Suprapubic skin (tissue), 4 donors: ENCODE measurements around the gene CCDC73. TPM values are rescaled to one million over a fixed set of nuclear protein-coding genes. Genes with fewer than 3 reads are reported as not detected.

Experiments used
- DNase-seq, 2 donors: peaks; one replicate each; pipeline ENCODE4 v3.0.0-alpha.2; 2019; ENCODE audit warnings: low spot score in 2 of 2
- H3K27ac ChIP-seq: fragments of 200-600 bp; sonication (generic); one replicate; pipeline ENCODE4 v1.5.1; 2019
- H3K27me3 ChIP-seq: fragments of 200-600 bp; sonication (generic); one replicate; pipeline ENCODE4 v1.5.1; 2019
- H3K36me3 ChIP-seq: fragments of 200-600 bp; sonication (generic); one replicate; pipeline ENCODE4 v1.5.1; 2019
- H3K4me1 ChIP-seq: fragments of 200-600 bp; sonication (generic); one replicate; pipeline ENCODE4 v1.5.1; 2019
- H3K4me3 ChIP-seq: fragments of 200-600 bp; sonication (generic); one replicate; pipeline ENCODE4 v1.5.1; 2019; ENCODE audit warnings: mild to moderate bottlenecking
- H3K9me3 ChIP-seq: fragments of 200-600 bp; sonication (generic); one replicate; pipeline ENCODE4 v1.5.1; 2019
- CTCF ChIP-seq, 2 donors: fragments of 200-600 bp in 1 of 2; fragments of 450-650 bp in 1 of 2; sonication (generic) in 1 of 2; IDR thresholded peaks; one replicate each; pipeline ENCODE4 v1.5.1; 2016 to 2019; ENCODE audit warnings: antibody characterized with exemption in 2 of 2, mild to moderate bottlenecking in 1 of 2, moderate library complexity in 1 of 2
- EP300 ChIP-seq: sonication (generic); formaldehyde crosslinking; IDR thresholded peaks from one replicate; pipeline ENCODE4 v1.6.1; 2017; ENCODE audit warnings: antibody characterized with exemption
- POLR2A ChIP-seq, 2 donors: fragments of 450-650 bp; IDR thresholded peaks; one replicate each; pipeline ENCODE4 v1.6.1; 2017; ENCODE audit warnings: antibody characterized with exemption in 2 of 2, mild to moderate bottlenecking in 2 of 2, moderate library complexity in 2 of 2
- POLR2AphosphoS5 ChIP-seq, 3 donors: sonication (generic); formaldehyde crosslinking; IDR thresholded peaks; one replicate each; pipeline ENCODE4 v1.6.1; 2017; ENCODE audit warnings: antibody characterized with exemption in 3 of 3
- WGBS: methylation state at CpG from one replicate; pipeline ENCODE4 v1.1.5; 2018; 5-methylcytosine and 5-hydroxymethylcytosine counted together
- total RNA-seq, 4 donors: library from RNA; depleted of rRNA; stranded (reverse); fragments of >200 nt; gene quantifications; one replicate each; pipeline ENCODE4 v1.1.0, GENCODE V29; 2016

CCDC73 gene
- total RNA-seq, 4 donors from 2014 or later, result not detected

- no peak for DNase-seq
- Histone ChIP-seq H3K4me3 (no peak overlapping the region), H3K36me3 (no peaks in the 10 kb centered on the region), H3K9me3 (no peaks in the 10 kb centered on the region), H3K27ac (no peak overlapping the region), H3K4me1 (no peaks in the 10 kb centered on the region), H3K27me3 (no peaks in the 10 kb centered on the region)
- 93% methylated on average over 11 of the region's 11 CpGs for WGBS
- TF ChIP-seq POLR2AphosphoS5 (IDR thresholded peaks at IDR 0.05) (no peak), EP300 (no peak), CTCF (IDR thresholded peaks at IDR 0.05) (no peak), POLR2A (IDR thresholded peaks at IDR 0.05) (no peak)
Measured at GRCh38 chr11:32561835-32562234, 232.6 kb downstream of the CCDC73 start.

- Histone ChIP-seq H3K27ac (no peak overlapping the region), H3K27me3 (no peaks in the 10 kb centered on the region), H3K4me1 (no peaks in the 10 kb centered on the region), H3K36me3 (no peaks in the 10 kb centered on the region), H3K9me3 (no peaks in the 10 kb centered on the region), H3K4me3 (no peak overlapping the region)
- 93% methylated on average over 7 of the region's 7 CpGs for WGBS
- no peak for DNase-seq
- TF ChIP-seq POLR2AphosphoS5 (IDR thresholded peaks at IDR 0.05) (no peak), POLR2A (IDR thresholded peaks at IDR 0.05) (no peak), CTCF (IDR thresholded peaks at IDR 0.05) (no peak), EP300 (no peak)
Measured at GRCh38 chr11:32555895-32556294, 238.6 kb downstream of the CCDC73 start.

- H3K9me3 ChIP-seq, result no peaks in the 10 kb centered on the region
- TF ChIP-seq CTCF (IDR thresholded peaks at IDR 0.05) (no peak), POLR2A (IDR thresholded peaks at IDR 0.05) (no peak), POLR2AphosphoS5 (IDR thresholded peaks at IDR 0.05) (no peak), EP300 (no peak)
- H3K27me3 ChIP-seq, result no peaks in the 10 kb centered on the region
- DNase-seq, result no peak
- no peak overlapping the region for H3K4me3 ChIP-seq
- H3K27ac ChIP-seq, result no peak overlapping the region
- no peaks in the 10 kb centered on the region for H3K36me3 ChIP-seq
- no peaks in the 10 kb centered on the region for H3K4me1 ChIP-seq
- WGBS, result 46% methylated on average over 4 of the region's 4 CpGs
Measured at GRCh38 chr11:32555091-32555490, 239.4 kb downstream of the CCDC73 start.

Other genes starting within 250 kb of the CCDC73 start
- gene EIF3M, start 210.8 kb downstream of the CCDC73 start, total RNA-seq, result 100 to 1,000 TPM; 226 to 489 (median 396) TPM
- gene PRRG4, start 35.3 kb upstream of the CCDC73 start, total RNA-seq, result 10 to 100 TPM; 17.5 to 36.8 (median 34.5) TPM
- gene QSER1, start 98.1 kb upstream of the CCDC73 start, total RNA-seq, result 10 to 100 TPM; 27.0 to 89.0 (median 49.5) TPM
- gene DEPDC7, start 221.2 kb upstream of the CCDC73 start, total RNA-seq, result 1 to 10 TPM; 2.4 to 5.0 (median 3.3) TPM
- 10 to 100 TPM; 34.8 to 65.6 (median 42.9) TPM for gene TCP11L1, start 244.9 kb upstream of the CCDC73 start, total RNA-seq